HG03060 (cell line): ENCODE data around the gene ANKRD34C.
"Not testable (repeated sequence)": the region's sequence is repeated elsewhere in the genome, so short reads cannot be mapped to it uniquely, and the experiment has no call there.

ENCODE experiments used
- ATAC-seq: cut with Tn5 transposase; IDR thresholded peaks from one replicate; pipeline ENCODE4 v1.9.1; 2021; ENCODE audit warnings: low read depth, moderate number of reproducible peaks; ENCODE audit not compliant: unreplicated experiment

Gene ANKRD34C

GRCh38 chr15:79310985-79311900, 28.7 kb downstream of the ANKRD34C start, which contains the start of gene TMED3:
TMED3 (plus strand) TSS chr15:79311112; CDS start chr15:79311250, 138 bp downstream.
- peak; percentile 50 for ATAC-seq

DNA sequence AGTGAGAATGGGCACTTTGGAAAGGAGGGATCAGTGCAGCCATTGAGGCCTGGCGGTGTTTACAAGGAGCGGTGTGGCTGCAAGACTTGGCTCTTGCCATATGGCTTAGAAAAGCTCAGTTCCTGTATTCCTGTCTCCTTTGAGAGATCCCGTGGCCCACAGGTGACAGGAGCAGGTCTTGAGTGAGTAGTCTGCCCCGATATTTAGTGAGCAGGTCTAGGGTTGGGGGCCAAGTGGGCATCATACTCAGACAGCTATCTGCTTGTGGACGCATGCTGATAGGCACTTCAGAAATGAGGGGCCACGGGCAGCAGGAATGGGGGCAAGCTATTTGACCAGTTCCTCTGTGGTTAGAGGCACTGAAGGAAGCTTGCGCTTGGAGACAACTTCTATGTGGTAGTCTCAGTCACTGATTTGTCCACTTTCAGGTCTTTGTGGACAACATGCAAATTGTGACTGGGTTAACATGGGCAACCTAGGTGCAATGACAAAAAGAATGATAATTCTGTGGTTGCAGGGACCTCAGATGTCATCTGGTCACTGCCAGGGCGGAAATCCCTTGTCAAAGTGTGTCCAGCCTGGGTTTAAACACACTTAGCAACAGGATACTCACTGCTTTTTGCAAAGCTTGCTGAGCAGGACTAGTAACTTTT, 29.5 kb downstream of the ANKRD34C start:
- ATAC-seq, result no peak

GRCh38 chr15:79314186-79314585, 31.7 kb downstream of the ANKRD34C start:
- ATAC-seq, result no peak

- no peak for ATAC-seq
These were observed 32.3 kb downstream of the ANKRD34C start for GRCh38 chr15:79314811-79315210.

DNA sequence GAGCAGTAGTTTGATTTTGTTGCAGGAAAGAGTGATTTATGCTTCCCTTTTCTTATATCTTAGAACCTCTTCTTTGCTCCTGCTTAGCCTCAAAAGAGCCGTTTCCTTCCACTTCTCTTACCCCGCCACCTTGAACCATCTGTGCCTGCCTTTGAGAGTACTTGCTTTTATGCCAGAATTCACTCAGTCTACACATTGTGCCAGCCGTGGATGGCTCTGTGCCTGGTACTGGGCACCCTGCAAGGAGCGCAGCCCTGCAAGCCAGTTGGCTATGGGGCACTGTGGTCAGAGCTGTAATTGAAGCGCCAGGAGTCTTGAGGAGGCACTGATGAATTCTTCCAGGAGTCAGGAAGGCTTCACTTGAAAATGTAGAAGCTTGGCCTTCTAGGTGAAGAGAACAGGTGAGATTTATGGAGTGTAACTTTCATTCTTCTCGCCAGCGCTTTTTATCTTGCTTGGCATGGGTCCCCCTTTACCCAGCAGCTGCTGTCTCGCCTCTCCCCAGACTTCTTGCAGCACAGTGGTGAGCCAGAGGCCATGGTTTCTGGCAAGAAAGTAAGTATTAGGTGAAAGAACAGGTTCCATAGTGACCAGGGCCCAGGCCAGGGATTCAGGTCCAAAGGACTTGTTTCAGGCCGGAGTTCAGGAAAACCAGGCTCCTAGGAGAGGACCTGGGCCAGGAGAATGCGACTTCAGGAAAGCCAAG, 33.3 kb downstream of the ANKRD34C start:
- ATAC-seq, result no peak

GRCh38 chr15:79316864-79317263, 34.3 kb downstream of the ANKRD34C start:
- ATAC-seq, result no peak

- ATAC-seq, result not testable (repeated sequence)
These were observed 37.5 kb downstream of the ANKRD34C start for GRCh38 chr15:79319973-79320372.

GRCh38 chr15:79321876-79322275, 39.4 kb downstream of the ANKRD34C start:
- no peak for ATAC-seq

GRCh38 chr15:79322306-79322705, 39.8 kb downstream of the ANKRD34C start:
- ATAC-seq, result no peak

DNA sequence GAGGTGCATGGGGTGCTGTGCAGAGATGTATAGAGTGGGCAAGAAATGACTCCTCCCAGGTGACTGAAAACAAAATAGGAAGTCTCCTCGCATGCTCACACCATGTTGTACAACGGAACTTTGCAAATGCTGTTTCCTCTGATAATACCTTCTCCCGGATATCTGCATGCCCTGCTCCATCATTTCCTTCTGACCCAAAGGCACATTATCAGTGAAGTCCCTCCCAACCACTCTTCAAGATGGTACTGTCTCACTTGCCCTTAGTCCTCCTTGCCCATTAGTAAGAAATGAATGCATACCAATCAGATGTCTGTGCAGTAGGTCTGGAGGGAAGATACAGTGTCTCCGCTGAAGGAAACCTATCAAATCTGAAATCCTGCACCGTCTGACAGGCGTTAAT, 40.4 kb downstream of the ANKRD34C start:
- no peak for ATAC-seq

- ATAC-seq, result no peak
These were observed 46.7 kb downstream of the ANKRD34C start for GRCh38 chr15:79329171-79329611.
